Measurements from ENCODE around the gene SAE1. TPM values are rescaled to one million over a fixed set of nuclear protein-coding genes. Genes with fewer than 3 reads are reported as not detected.

Gene SAE1
- total RNA-seq, 1 experiment from 2014 or later = 234 TPM

DNA sequence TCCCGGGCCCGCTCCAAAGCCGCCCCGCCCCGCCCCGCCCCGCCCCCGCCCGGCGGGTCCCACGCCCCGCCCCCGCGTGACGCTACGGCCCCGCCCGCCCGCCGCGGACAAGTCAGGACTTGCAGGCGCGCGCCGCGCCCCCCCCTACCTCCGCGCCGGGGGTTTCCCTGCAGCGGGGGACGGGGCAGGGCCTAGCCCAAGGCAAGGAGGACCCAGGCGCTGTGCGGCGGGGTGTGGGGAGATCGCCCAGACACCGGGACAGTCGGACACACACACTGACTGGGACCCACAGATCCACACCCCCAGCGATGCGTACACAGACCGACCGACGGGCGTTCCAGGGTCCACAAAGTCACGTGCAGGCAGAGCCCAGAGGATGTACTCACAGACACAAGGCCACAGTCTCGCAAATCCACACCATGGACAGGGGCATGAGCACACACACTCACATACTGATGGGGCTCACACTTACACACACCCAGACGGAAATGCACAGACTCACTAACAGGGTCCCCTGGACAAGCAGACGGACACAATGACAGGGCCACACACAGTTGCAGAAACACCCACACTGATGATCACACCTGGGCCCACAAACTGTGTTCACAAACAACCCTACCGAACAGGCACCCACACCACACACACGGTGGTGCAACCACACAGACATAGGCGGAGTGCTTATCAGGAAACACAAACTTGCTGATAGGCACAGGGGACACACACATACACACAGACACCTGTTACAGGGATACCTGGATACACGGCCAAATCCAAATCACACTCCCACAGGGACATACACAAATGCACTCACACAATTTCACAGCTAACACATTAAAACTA, 100.8 kb downstream of the SAE1 start:
- peaks cover 0 to 3% of the 10 kb centered on the region in 2 experiments; a peak in 2 of 5 replicates for H3K9me3 Mint-ChIP-seq
- H3K4me3 Mint-ChIP-seq = peak overlapping the region; percentile 64 to 77
- Histone ChIP-seq H2AFZ (ENCODE audit: low read length) (no peak overlapping the region), H3K23ac (ENCODE audit: insufficient read length, low read depth, low read length) (no peak overlapping the region), H3K4me2 (ENCODE audit: insufficient read depth, insufficient read length, low read length) (peak overlapping the region; percentile 19), H3K4ac (ENCODE audit: low read depth, low read length) (no peak overlapping the region), H4K5ac (ENCODE audit: insufficient read length, low read depth, low read length) (no peak overlapping the region), H3K18ac (ENCODE audit: insufficient read length, low read depth, low read length) (peak overlapping the region; percentile 31), H2BK20ac (ENCODE audit: low read depth, low read length, poor library complexity, severe bottlenecking) (no peak overlapping the region), H4K91ac (ENCODE audit: insufficient read length, low read depth, low read length) (no peak overlapping the region), H2BK12ac (ENCODE audit: insufficient read length, low read depth, low read length) (no peak overlapping the region), H2BK120ac (ENCODE audit: low read depth, low read length, poor library complexity, severe bottlenecking) (no peak overlapping the region), H3K79me2 (ENCODE audit: insufficient read depth, low read length) (peaks cover 2% of the 10 kb centered on the region; the same call in 1 of the 2 replicates), H3K9me3 (ENCODE audit: control insufficient read depth, low read depth, low read length) (no peaks in the 10 kb centered on the region), H4K8ac (replicated peaks; ENCODE audit: insufficient read length, low read depth, low read length) (no peak overlapping the region), H2BK5ac (ENCODE audit: insufficient read length, low read length) (no peak overlapping the region), H3T11ph (ENCODE audit: low read length) (no peak overlapping the region), H4K20me1 (ENCODE audit: control insufficient read depth, insufficient read depth, insufficient read length) (peaks cover 4% of the 10 kb centered on the region), H3K56ac (ENCODE audit: insufficient read length, low read depth, low read length) (no peak overlapping the region), H3K23me2 (ENCODE audit: insufficient read length, low read depth, low read length, poor library complexity, severe bottlenecking) (peaks cover 29% of the 10 kb centered on the region), H3K79me1 (ENCODE audit: insufficient read depth, low read depth, low read length, poor library complexity, severe bottlenecking) (no peaks in the 10 kb centered on the region), H2AK5ac (ENCODE audit: insufficient read length, low read length) (no peak overlapping the region), H2BK15ac (ENCODE audit: low read depth, low read length) (no peak overlapping the region), H3K27me3 (ENCODE audit: insufficient read depth, low read length) (no peaks in the 10 kb centered on the region), H3K4me1 (ENCODE audit: insufficient read depth, low read length) (peaks cover 7% of the 10 kb centered on the region; the same call in 1 of the 2 replicates), H3K14ac (ENCODE audit: insufficient read depth, low read length) (peak overlapping the region; percentile 4; the same call in 1 of the 2 replicates), H3K27ac (ENCODE audit: insufficient read length, low read depth, low read length) (no peak overlapping the region), H3K9ac (ENCODE audit: extremely low read depth, insufficient read length, low read length) (no peak overlapping the region)
- 0 out of 2 replicates have a peak, but pooled peaks cover 2% of the 10 kb centered on the region for H3K27me3 Mint-ChIP-seq (ENCODE audit: low read depth)
- no peaks in the 10 kb centered on the region for H3K36me3 Mint-ChIP-seq (ENCODE audit: insufficient read depth in 1 of 3, low read depth in 3 of 3)
- H3K27ac Mint-ChIP-seq = peak overlapping the region; percentile 24 to 97 (median 71); a peak in 5 of 7 replicates
- peak; percentile 93 for DNase-seq
- peaks cover 19 to 20% of the 10 kb centered on the region in 2 experiments for H3K4me1 Mint-ChIP-seq
- no peak for TF ChIP-seq CTCF (conservative IDR thresholded peaks at IDR 0.05)
- no CpG with 5 or more reads among the region's 51 CpGs for WGBS (ENCODE audit: extremely low coverage, insufficient read length, low lambda C conversion rate)

Data from H9 (cell line).